ENCODE measurements around the gene SMIM35. TPM values are rescaled to one million over a fixed set of nuclear protein-coding genes. Genes with fewer than 3 reads are reported as not detected.

Gene SMIM35
- total and polyA plus RNA-seq, 2 of the 13 experiments (the other 11 are each of a cell fraction or from before 2014, with no cell fraction given), result not detected

GRCh38 chr11:118074785-118075184 is 12.0 kb downstream of the SMIM35 start:
- H3K4me3 ChIP-seq (replicated peaks in 1 of 3; ENCODE audit: insufficient read depth in 1 of 3, low read depth in 2 of 3, low read length in 3 of 3), result no peak overlapping the region
- no peak overlapping the region for H2AFZ ChIP-seq (ENCODE audit: low read length)
- ChIA-PET CTCF (ENCODE audit: low intra/inter-chr PET ratio, low total read pairs) (no interaction called here), POLR2A (no interaction called here)
- H3K9ac ChIP-seq (ENCODE audit: insufficient read depth, low read depth, low read length), result no peak overlapping the region
- H3K4me2 ChIP-seq (ENCODE audit: low read depth, low read length), result no peak overlapping the region
- H3K9me3 ChIP-seq (ENCODE audit: low read length), result no peaks in the 10 kb centered on the region
- H4K20me1 ChIP-seq (ENCODE audit: insufficient read depth, low read length), result no peaks in the 10 kb centered on the region
- FAIRE-seq, result no peak
- TF ChIP-seq GTF2F1 (IDR thresholded peaks at IDR 0.05; ENCODE audit: low read length) (no peak), ZNF749 (CRISPR knock-in tag; IDR thresholded peaks at IDR 0.05; ENCODE audit: borderline replicate concordance) (no peak), MBNL3 (CRISPR knock-in tag; conservative IDR thresholded peaks at IDR 0.05) (no peak), TOE1 (CRISPR knock-in tag; IDR thresholded peaks at IDR 0.05) (no peak), ZNF326 (CRISPR knock-in tag; IDR thresholded peaks at IDR 0.05; ENCODE audit: borderline replicate concordance) (no peak), TERF1 (CRISPR knock-in tag; IDR thresholded peaks at IDR 0.05) (no peak), TCF7L2 (IDR thresholded peaks at IDR 0.05; ENCODE audit: low read depth, low read length) (no peak), ZFYVE20 (CRISPR knock-in tag; IDR thresholded peaks at IDR 0.05; ENCODE audit: borderline replicate concordance, low read depth) (no peak), SAP130 (CRISPR knock-in tag; IDR thresholded peaks at IDR 0.05; ENCODE audit: low read depth) (no peak), TSC22D2 (CRISPR knock-in tag; IDR thresholded peaks at IDR 0.05; ENCODE audit: borderline replicate concordance) (no peak), ZNF296 (CRISPR knock-in tag; conservative IDR thresholded peaks at IDR 0.05) (no peak), CAMTA2 (CRISPR knock-in tag; IDR thresholded peaks at IDR 0.05; ENCODE audit: borderline replicate concordance) (no peak), ZNF367 (CRISPR knock-in tag; IDR thresholded peaks at IDR 0.05; ENCODE audit: borderline replicate concordance) (no peak), ZNF546 (CRISPR knock-in tag; conservative IDR thresholded peaks at IDR 0.05) (no peak)
- intact Hi-C loops (cut with micrococcal nuclease; ENCODE audit: unreplicated experiment) (no loop called here), in situ Hi-C loops (cut with HindIII; ENCODE audit: extremely low pct_ligation_motif_present, low pct_unique_long_range_greater_than_20kb) (no loop called here)
- no TSS peak for BruUV-seq (replicated peaks)
- peaks cover 13% of the 10 kb centered on the region; the same call in 1 of the 2 replicates for H3K4me1 ChIP-seq (ENCODE audit: insufficient read depth, low read length)
- ATAC-seq, result no peak
- peaks cover 0 to 40% of the 10 kb centered on the region in 2 experiments; a peak in 3 of 5 replicates for H3K27me3 ChIP-seq (ENCODE audit: control insufficient read depth in 1 of 2, insufficient read depth in 2 of 2, low read length in 2 of 2)
- no peak overlapping the region for H3K27ac ChIP-seq (ENCODE audit: extremely low read length, insufficient read depth, low read length)
- WGBS (ENCODE audit: low lambda C conversion rate), result 0% methylated on average over 1 of the region's 2 CpGs
- H3K79me2 ChIP-seq (ENCODE audit: insufficient read depth, low read length), result no peaks in the 10 kb centered on the region
- no peak for DNase-seq (ENCODE audit: low spot score)
- H3K36me3 ChIP-seq (replicated peaks in 1 of 2; ENCODE audit: control insufficient read depth in 1 of 2, insufficient read depth in 2 of 2, low read length in 2 of 2), result no peaks in the 10 kb centered on the region
